ENCODE results near the gene DMRT1.

The DMRT1 gene

GRCh38 chr9:975740-976257 lies 134.3 kb downstream of the DMRT1 start:
- TF ChIP-seq CTCF (IDR thresholded peaks at IDR 0.05; ENCODE audit: borderline replicate concordance, control extremely low read depth, extremely low read depth, insufficient read depth, missing control alignments): no peak
- in situ Hi-C loops (cut with MboI; ENCODE audit: low sequenced_read_pairs, unreplicated experiment): loop anchor here (10.0 kb wide), 1 partner anchor 69 kb away; no protein-coding TSS in a partner anchor
- no peak for DNase-seq (ENCODE audit: low spot score)

DNA sequence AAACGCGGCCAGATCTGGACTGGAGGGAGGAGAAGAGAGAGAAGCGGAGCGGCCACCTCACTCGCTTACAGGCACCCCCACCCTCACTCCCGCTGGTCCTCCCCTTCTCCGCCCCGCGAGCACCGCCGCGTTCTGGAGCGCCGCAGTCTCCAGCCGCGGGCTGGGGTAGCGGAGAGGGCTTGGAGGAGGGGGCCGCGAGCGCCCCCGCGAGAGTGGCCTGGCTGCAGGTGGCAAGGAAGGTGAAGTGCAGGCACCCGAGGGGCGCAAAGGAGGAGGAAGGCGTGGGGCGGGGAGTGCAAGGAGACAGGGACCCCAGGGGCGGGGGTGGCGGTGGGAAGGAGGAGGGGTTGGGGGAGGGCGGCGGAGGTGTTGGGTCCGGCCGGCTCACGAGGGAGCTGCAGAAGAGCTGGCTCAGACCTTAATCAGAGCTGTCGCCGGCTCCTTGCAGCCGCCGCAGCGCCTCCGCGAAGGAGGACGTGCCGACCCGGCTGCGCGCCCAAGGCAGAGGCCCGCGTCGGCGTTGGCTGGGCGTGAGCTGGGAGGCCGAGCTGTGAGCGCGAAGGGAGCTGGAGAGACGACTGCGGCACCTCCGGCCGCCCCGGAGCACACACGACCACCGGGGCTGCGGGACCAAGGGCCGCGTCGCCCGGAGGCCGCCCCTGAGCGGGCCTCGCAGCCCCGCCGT lies 134.9 kb downstream of the DMRT1 start, which contains the start of gene DMRT3:
TSS of gene DMRT3 (plus strand) at position 398 of the 685 bp plus-strand sequence. CDS start 347 bp downstream, outside the sequence.
- TF ChIP-seq CTCF (IDR thresholded peaks at IDR 0.05; ENCODE audit: borderline replicate concordance, control extremely low read depth, extremely low read depth, insufficient read depth, missing control alignments): no peak
- peak; percentile 39 for DNase-seq (ENCODE audit: low spot score)
- in situ Hi-C loops (cut with MboI; ENCODE audit: low sequenced_read_pairs, unreplicated experiment): loop anchor here (10.0 kb wide), 1 partner anchor 68 kb away; no protein-coding TSS in a partner anchor

DNA sequence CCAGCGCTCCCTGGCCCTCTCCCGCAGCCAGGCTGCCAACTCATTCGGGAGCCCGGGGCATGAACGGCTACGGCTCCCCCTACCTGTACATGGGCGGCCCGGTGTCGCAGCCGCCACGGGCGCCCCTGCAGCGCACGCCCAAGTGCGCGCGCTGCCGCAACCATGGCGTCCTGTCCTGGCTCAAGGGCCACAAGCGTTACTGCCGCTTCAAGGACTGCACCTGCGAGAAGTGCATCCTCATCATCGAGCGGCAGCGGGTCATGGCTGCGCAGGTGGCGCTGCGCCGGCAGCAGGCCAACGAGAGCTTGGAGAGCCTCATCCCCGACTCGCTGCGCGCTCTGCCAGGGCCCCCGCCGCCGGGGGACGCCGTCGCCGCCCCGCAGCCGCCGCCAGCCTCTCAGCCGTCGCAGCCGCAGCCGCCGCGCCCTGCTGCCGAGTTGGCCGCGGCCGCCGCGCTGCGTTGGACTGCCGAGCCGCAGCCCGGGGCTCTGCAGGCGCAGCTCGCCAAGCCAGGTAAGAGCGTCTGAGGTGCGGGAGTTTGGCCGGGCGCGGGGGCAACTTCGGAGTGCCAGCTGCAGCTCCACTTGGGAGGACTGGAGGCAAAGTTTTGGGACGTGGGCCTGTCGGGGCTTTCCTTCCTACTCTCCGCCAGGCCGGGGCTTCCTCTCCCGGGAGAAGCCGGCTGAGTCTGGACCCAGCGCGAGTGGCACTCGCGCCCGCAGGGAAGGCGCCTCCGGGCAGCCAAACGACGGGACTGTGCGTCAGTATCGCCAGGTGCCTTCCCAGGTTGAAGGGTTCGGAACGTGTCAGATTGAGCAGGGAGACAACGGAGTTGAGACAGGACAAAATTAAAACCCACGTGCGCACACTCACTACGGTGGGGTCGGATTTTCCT lies 135.7 kb downstream of the DMRT1 start:
- DNase-seq (ENCODE audit: low spot score): peak; percentile 41
- no peak for TF ChIP-seq CTCF (IDR thresholded peaks at IDR 0.05; ENCODE audit: borderline replicate concordance, control extremely low read depth, extremely low read depth, insufficient read depth, missing control alignments)
- in situ Hi-C loops (cut with MboI; ENCODE audit: low sequenced_read_pairs, unreplicated experiment): loop anchor here (10.0 kb wide), 1 partner anchor 68 kb away; no protein-coding TSS in a partner anchor

DNA sequence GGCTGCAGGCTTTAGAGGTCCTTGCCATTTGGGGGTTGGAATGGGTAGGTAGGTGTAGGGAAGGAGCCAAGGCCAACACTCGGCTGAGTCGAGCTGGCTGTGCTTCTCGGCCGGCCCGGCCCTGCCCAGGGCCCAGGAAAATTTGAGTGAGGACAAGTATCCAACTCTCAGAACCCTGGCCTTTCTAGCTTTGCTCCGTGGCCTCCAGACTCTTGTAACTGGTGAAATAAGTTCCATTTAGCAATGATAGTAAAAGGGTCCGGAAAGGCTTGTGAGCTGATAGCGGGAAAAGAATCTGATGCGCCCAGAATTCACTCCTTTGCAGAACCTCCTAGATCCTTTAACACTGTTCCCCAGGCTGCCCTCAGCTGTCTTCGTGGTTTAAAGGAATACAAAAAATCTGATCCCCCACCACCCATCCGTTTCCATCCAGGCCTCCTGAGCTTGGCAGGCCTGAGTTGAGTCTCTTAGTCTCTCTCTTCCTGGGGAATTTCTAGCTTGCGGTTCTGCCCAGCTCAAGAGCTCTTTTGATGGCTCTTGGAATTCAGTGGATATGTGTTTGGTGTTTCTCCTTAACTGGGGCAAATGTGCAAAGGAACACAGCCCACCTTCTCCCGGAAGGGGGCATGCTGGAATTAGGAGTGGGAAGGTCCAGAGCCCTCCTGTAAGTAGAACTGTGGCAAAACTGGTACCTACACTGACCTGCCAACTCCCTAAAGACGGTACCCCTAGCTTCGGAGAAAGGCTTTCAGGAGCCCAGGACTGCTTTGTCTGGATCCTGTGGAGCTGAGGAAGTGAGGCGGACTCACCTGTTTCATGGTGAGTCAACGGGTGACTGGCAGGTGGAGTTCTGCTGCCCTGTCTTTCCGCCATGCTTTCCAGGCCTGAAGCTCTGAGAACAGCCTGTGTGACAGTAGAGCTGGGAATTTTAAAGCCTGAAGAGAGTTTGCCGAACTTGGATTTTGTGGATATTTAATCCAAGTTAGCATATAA lies 136.6 kb downstream of the DMRT1 start:
- no peak for TF ChIP-seq CTCF (IDR thresholded peaks at IDR 0.05; ENCODE audit: borderline replicate concordance, control extremely low read depth, extremely low read depth, insufficient read depth, missing control alignments)
- in situ Hi-C loops (cut with MboI; ENCODE audit: low sequenced_read_pairs, unreplicated experiment): loop anchor here (10.0 kb wide), 1 partner anchor 67 kb away; no protein-coding TSS in a partner anchor
- DNase-seq (ENCODE audit: low spot score): no peak

- in situ Hi-C loops (cut with MboI; ENCODE audit: low sequenced_read_pairs, unreplicated experiment): loop anchor here (10.0 kb wide), 1 partner anchor 65 kb away; no protein-coding TSS in a partner anchor
- no peak for TF ChIP-seq CTCF (IDR thresholded peaks at IDR 0.05; ENCODE audit: borderline replicate concordance, control extremely low read depth, extremely low read depth, insufficient read depth, missing control alignments)
- no peak for DNase-seq (ENCODE audit: low spot score)
These were observed 138.5 kb downstream of the DMRT1 start for GRCh38 chr9:979983-980382.

Measured in GM13976 (cell line).